Fibroblast of the conjunctiva (primary cell): Measurements from ENCODE around the gene SUPT4H1.

Source experiments
- DNase-seq: peaks from one replicate; pipeline ENCODE4 v3.0.0-alpha.2; 2010; ENCODE audit warnings: low read depth

Gene SUPT4H1

GRCh38 chr17:58380207-58381123 is 28.5 kb upstream of the SUPT4H1 start:
- DNase-seq, result no peak

- DNase-seq, result no peak
These were observed 27.5 kb upstream of the SUPT4H1 start for GRCh38 chr17:58379511-58379824.

- no peak for DNase-seq
These were observed 26.9 kb upstream of the SUPT4H1 start for GRCh38 chr17:58378733-58379510.

GRCh38 chr17:58377661-58378060 is 25.7 kb upstream of the SUPT4H1 start:
- no peak for DNase-seq

GRCh38 chr17:58377093-58377601 is 25.1 kb upstream of the SUPT4H1 start:
- no peak for DNase-seq

- no peak for DNase-seq
These were observed 24.5 kb upstream of the SUPT4H1 start for GRCh38 chr17:58376472-58377000.

GRCh38 chr17:58375811-58376210 is 23.8 kb upstream of the SUPT4H1 start:
- no peak for DNase-seq

GRCh38 chr17:58375256-58375655 is 23.3 kb upstream of the SUPT4H1 start:
- DNase-seq, result no peak

GRCh38 chr17:58373923-58374322 is 21.9 kb upstream of the SUPT4H1 start:
- no peak for DNase-seq

GRCh38 chr17:58373003-58373402 is 21.0 kb upstream of the SUPT4H1 start:
- DNase-seq, result no peak

GRCh38 chr17:58371300-58371950 is 19.4 kb upstream of the SUPT4H1 start:
- no peak for DNase-seq

GRCh38 chr17:58370716-58371115 is 18.7 kb upstream of the SUPT4H1 start:
- no peak for DNase-seq

GRCh38 chr17:58370309-58370708 is 18.3 kb upstream of the SUPT4H1 start:
- DNase-seq, result no peak

GRCh38 chr17:58369214-58370031 is 17.4 kb upstream of the SUPT4H1 start:
- no peak for DNase-seq

- DNase-seq, result no peak
These were observed 16.8 kb upstream of the SUPT4H1 start for GRCh38 chr17:58368860-58369213.

GRCh38 chr17:58367461-58367860 is 15.5 kb upstream of the SUPT4H1 start:
- no peak for DNase-seq

- no peak for DNase-seq
These were observed 14.1 kb upstream of the SUPT4H1 start for GRCh38 chr17:58365980-58366595.

GRCh38 chr17:58365185-58365979 is 13.4 kb upstream of the SUPT4H1 start:
- no peak for DNase-seq

GRCh38 chr17:58364270-58364942 is 12.4 kb upstream of the SUPT4H1 start:
- no peak for DNase-seq
